Panc1 (cell line): ENCODE results near the gene THAP11. TPM values are rescaled to one million over a fixed set of nuclear protein-coding genes. Genes with fewer than 3 reads are reported as not detected.

Experiments used
- ATAC-seq: fragments of 200-7000 bp; cut with Tn5 transposase; 2 replicates; pipeline ENCODE4 v1.9.1; 2020; ENCODE audit warnings: mild to moderate bottlenecking, moderate library complexity
- BruUV-seq: library from RNA; stranded (reverse); fragments of 400-500 nt; replicated peaks from 2 replicates; lab custom pipeline; 2021; lab: Mats Ljungman, UMichigan
- CTCF ChIA-PET: fragments of 300-600 bp; sonication (Branson Sonifier 250); formaldehyde crosslinking; loops from one replicate; lab custom pipeline; 2022; ENCODE audit warnings: antibody characterized with exemption; lab: Charles Lee
- POLR2A ChIA-PET: fragments of 300-600 bp; sonication (Branson Sonifier 250); formaldehyde crosslinking; loops from one replicate; lab custom pipeline; 2022; ENCODE audit warnings: antibody characterized with exemption; lab: Charles Lee
- DNase-seq: peaks from one replicate; pipeline ENCODE4 v3.0.0-alpha.2; 2010; ENCODE audit warnings: low read depth, low spot score
- H3K27ac ChIP-seq: 2 replicates; pipeline ENCODE4 v1.5.1; 2011; ENCODE audit warnings: mild to moderate bottlenecking, low read length, inconsistent platforms
- H3K27me3 ChIP-seq: fragments of 200-500 bp; sonication (Bioruptor generic); 2 replicates; pipeline ENCODE4 v1.6.0; 2014; ENCODE audit warnings: low read length, inconsistent platforms; ENCODE audit not compliant: control insufficient read depth, insufficient read depth
- H3K36me3 ChIP-seq: fragments of 200-500 bp; sonication (Bioruptor generic); 2 replicates; pipeline ENCODE4 v1.5.1; 2014; ENCODE audit warnings: inconsistent platforms, mild to moderate bottlenecking, low read length, moderate library complexity; ENCODE audit not compliant: control insufficient read depth, insufficient read depth
- H3K4me1 ChIP-seq: 2 replicates; pipeline ENCODE4 v1.5.1; 2011; ENCODE audit warnings: inconsistent platforms, mild to moderate bottlenecking, low read length, moderate library complexity; ENCODE audit not compliant: control insufficient read depth, insufficient read depth
- H3K4me3 ChIP-seq, 2 experiments: 2 replicates each; pipeline ENCODE4 v1.5.1; 2011 to 2012; ENCODE audit warnings: low read depth in 2 of 2, low read length in 2 of 2, mild to moderate bottlenecking in 2 of 2, inconsistent platforms in 1 of 2, moderate library complexity in 1 of 2
- H3K9me3 ChIP-seq: fragments of 200-500 bp; sonication (Bioruptor generic); 2 replicates; pipeline ENCODE4 v1.5.1; 2014; ENCODE audit warnings: low read depth, mild to moderate bottlenecking, inconsistent platforms, low read length, moderate library complexity; ENCODE audit not compliant: control insufficient read depth, insufficient read depth
- POLR2AphosphoS5 ChIP-seq: IDR thresholded peaks from 2 replicates; pipeline ENCODE4 v1.6.1; 2012; ENCODE audit warnings: mild to moderate bottlenecking, low read depth, low read length, moderate library complexity
- SIN3A ChIP-seq: IDR thresholded peaks from 2 replicates; pipeline ENCODE4 v1.6.1; 2012; ENCODE audit warnings: low read depth, mild to moderate bottlenecking, low read length, moderate library complexity, borderline replicate concordance; ENCODE audit not compliant: insufficient read depth
- TCF7L2 ChIP-seq: IDR thresholded peaks from 2 replicates; pipeline ENCODE4 v1.6.1; 2011; ENCODE audit warnings: mild to moderate bottlenecking, low read depth, low read length, inconsistent platforms
- in situ Hi-C: cut with HindIII; loops from 2 replicates; pipeline ENCODE4 v1.10.0; 2016; ENCODE audit warnings: low sequenced_read_pairs, low pct_unique_long_range_greater_than_20kb
- intact Hi-C: fragments of 100-400 bp; cut with micrococcal nuclease; formaldehyde crosslinking; loops from one replicate; pipeline ENCODE4 v1.10.0; 2022; ENCODE audit not compliant: unreplicated experiment
- total RNA-seq: library from RNA; stranded (reverse); gene quantifications from one replicate; pipeline ENCODE4 v1.2.1, GENCODE V29; 2021; ENCODE audit not compliant: unreplicated experiment
- TF ChIP-seq, protein P1 (sequence below), 2 experiments: IDR thresholded peaks; 2 replicates each; pipeline ENCODE4 v1.6.1; 2011 to 2012; ENCODE audit warnings: low read depth in 2 of 2, control low read depth in 1 of 2, low read length in 1 of 2, mild to moderate bottlenecking in 1 of 2, moderate library complexity in 1 of 2; ENCODE audit not compliant: insufficient read depth in 1 of 2
- TF ChIP-seq, protein P2 (sequence below): fragments of 450-650 bp; IDR thresholded peaks from 2 replicates; pipeline ENCODE4 v1.5.1; 2017; ENCODE audit warnings: mild to moderate bottlenecking

Gene THAP11
- total RNA-seq, 1 experiment from 2014 or later, result 27.3 TPM

DNA sequence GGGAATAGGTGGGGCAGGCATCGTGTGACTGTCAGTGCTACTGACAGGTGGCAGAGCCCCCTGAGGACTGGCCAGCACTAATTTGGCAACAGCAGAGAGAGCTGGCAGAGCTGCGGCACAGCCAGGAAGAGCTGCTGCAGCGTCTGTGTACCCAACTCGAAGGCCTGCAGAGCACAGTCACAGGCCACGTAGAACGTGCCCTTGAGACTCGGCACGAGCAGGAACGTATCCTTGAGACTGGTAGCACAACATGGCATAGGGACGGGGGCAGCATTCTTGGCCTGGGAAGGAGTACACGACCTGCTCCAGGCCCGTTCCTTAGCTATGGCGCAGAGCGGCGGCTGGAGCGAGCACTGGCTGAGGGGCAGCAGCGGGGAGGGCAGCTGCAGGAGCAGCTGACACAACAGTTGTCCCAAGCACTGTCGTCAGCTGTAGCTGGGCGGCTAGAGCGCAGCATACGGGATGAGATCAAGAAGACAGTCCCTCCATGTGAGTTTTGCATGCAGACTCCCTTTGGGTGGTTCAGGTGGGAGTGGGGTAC, 39.6 kb downstream of the THAP11 start:
- in situ Hi-C loops, result no loop called here
- Histone ChIP-seq H3K27me3 (no peaks in the 10 kb centered on the region), H3K4me1 (no peaks in the 10 kb centered on the region), H3K9me3 (no peaks in the 10 kb centered on the region), H3K27ac (no peak overlapping the region), H3K36me3 (no peaks in the 10 kb centered on the region; the same call in none of the 2 replicates), H3K4me3 (no peak overlapping the region)
- no peak for DNase-seq
- intact Hi-C loops, result no loop called here
- ATAC-seq, result no peak
- BruUV-seq, result no TSS peak
- ChIA-PET POLR2A (no interaction called here), CTCF (interaction anchor here (1.2 kb wide), 1 partner anchor 10 kb away, joined by 9 read pairs; no protein-coding TSS in a partner anchor)
- TF ChIP-seq POLR2AphosphoS5, result no peak

DNA sequence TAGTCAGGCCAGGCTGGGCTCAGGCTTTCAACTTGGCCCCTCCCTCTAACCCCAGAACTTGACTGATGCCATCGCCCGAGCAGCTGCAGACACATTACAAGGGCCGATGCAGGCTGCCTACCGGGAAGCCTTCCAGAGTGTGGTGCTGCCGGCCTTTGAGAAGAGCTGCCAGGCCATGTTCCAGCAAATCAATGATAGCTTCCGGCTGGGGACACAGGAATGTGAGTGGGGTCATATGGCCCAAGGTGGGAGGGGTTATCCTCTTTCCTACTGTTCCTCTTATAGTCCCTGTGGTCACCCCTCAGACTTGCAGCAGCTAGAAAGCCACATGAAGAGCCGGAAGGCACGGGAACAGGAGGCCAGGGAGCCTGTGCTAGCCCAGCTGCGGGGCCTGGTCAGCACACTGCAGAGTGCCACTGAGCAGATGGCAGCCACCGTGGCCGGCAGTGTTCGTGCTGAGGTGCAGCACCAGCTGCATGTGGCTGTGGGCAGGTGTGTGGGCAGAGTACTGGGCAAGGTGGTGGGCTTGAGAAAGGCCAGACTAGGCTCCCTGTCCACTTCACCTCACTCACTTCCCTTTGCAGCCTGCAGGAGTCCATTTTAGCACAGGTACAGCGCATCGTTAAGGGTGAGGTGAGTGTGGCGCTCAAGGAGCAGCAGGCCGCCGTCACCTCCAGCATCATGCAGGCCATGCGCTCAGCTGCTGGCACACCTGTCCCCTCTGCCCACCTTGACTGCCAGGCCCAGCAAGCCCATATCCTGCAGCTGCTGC, 40.4 kb downstream of the THAP11 start:
- no peak for DNase-seq
- intact Hi-C loops, result no loop called here
- no TSS peak for BruUV-seq
- ChIA-PET POLR2A (no interaction called here), CTCF (interaction anchor here (0.5 to 1.2 kb wide), 4 partner anchors 9 to 203 kb away, joined by 3 to 9 read pairs (median 5); no protein-coding TSS in a partner anchor)
- no peaks in the 10 kb centered on the region; the same call in none of the 2 replicates for H3K36me3 ChIP-seq
- TF ChIP-seq POLR2AphosphoS5, result no peak
- TF ChIP-seq SIN3A, result no peak
- TF ChIP-seq, protein P1, sequence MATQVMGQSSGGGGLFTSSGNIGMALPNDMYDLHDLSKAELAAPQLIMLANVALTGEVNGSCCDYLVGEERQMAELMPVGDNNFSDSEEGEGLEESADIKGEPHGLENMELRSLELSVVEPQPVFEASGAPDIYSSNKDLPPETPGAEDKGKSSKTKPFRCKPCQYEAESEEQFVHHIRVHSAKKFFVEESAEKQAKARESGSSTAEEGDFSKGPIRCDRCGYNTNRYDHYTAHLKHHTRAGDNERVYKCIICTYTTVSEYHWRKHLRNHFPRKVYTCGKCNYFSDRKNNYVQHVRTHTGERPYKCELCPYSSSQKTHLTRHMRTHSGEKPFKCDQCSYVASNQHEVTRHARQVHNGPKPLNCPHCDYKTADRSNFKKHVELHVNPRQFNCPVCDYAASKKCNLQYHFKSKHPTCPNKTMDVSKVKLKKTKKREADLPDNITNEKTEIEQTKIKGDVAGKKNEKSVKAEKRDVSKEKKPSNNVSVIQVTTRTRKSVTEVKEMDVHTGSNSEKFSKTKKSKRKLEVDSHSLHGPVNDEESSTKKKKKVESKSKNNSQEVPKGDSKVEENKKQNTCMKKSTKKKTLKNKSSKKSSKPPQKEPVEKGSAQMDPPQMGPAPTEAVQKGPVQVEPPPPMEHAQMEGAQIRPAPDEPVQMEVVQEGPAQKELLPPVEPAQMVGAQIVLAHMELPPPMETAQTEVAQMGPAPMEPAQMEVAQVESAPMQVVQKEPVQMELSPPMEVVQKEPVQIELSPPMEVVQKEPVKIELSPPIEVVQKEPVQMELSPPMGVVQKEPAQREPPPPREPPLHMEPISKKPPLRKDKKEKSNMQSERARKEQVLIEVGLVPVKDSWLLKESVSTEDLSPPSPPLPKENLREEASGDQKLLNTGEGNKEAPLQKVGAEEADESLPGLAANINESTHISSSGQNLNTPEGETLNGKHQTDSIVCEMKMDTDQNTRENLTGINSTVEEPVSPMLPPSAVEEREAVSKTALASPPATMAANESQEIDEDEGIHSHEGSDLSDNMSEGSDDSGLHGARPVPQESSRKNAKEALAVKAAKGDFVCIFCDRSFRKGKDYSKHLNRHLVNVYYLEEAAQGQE (IDR thresholded peaks at IDR 0.05; ENCODE audit: insufficient read depth in 1 of 2, low read depth in 2 of 2, low read length in 1 of 2), result no peak
- TF ChIP-seq, protein P2, sequence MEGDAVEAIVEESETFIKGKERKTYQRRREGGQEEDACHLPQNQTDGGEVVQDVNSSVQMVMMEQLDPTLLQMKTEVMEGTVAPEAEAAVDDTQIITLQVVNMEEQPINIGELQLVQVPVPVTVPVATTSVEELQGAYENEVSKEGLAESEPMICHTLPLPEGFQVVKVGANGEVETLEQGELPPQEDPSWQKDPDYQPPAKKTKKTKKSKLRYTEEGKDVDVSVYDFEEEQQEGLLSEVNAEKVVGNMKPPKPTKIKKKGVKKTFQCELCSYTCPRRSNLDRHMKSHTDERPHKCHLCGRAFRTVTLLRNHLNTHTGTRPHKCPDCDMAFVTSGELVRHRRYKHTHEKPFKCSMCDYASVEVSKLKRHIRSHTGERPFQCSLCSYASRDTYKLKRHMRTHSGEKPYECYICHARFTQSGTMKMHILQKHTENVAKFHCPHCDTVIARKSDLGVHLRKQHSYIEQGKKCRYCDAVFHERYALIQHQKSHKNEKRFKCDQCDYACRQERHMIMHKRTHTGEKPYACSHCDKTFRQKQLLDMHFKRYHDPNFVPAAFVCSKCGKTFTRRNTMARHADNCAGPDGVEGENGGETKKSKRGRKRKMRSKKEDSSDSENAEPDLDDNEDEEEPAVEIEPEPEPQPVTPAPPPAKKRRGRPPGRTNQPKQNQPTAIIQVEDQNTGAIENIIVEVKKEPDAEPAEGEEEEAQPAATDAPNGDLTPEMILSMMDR, result no peak
- TF ChIP-seq TCF7L2, result no peak
- H3K4me1 ChIP-seq, result no peaks in the 10 kb centered on the region
- ATAC-seq, result no peak
- no peak overlapping the region for H3K4me3 ChIP-seq
- in situ Hi-C loops, result no loop called here
- no peak overlapping the region for H3K27ac ChIP-seq
- no peaks in the 10 kb centered on the region for H3K27me3 ChIP-seq
- no peaks in the 10 kb centered on the region for H3K9me3 ChIP-seq
